Lung (tissue), 12 donors: ENCODE data around the gene CD109. TPM values are rescaled to one million over a fixed set of nuclear protein-coding genes. Genes with fewer than 3 reads are reported as not detected.
"Not testable (repeated sequence)": the region's sequence is repeated elsewhere in the genome, so short reads cannot be mapped to it uniquely, and the experiment has no call there.

Experiments used
- ATAC-seq: fragments of 200-7000 bp; cut with Tn5 transposase; one replicate; pipeline ENCODE4 v1.9.1; 2020; ENCODE audit warnings: moderate number of reproducible peaks; ENCODE audit not compliant: insufficient read depth, low FRiP score
- DNase-seq, 3 donors: peaks; one replicate each; pipeline ENCODE4 v3.0.0-alpha.2; 2013 to 2017
- H3K27ac ChIP-seq, 2 donors: one replicate each; pipeline ENCODE4 v1.5.1; 2013; ENCODE audit warnings: mild to moderate bottlenecking in 2 of 2, moderate library complexity in 2 of 2, control low read depth in 1 of 2, inconsistent platforms in 1 of 2, low read depth in 1 of 2, low read length in 1 of 2
- H3K27me3 ChIP-seq, 3 donors: one replicate each; pipeline ENCODE4 v1.5.1; 2013; ENCODE audit warnings: low read length in 2 of 3; ENCODE audit not compliant: control insufficient read depth in 3 of 3, insufficient read depth in 3 of 3
- H3K36me3 ChIP-seq, 4 donors: one replicate each; pipeline ENCODE4 v1.5.1; 2013; ENCODE audit warnings: low read length in 4 of 4, mild to moderate bottlenecking in 1 of 4, moderate library complexity in 1 of 4; ENCODE audit not compliant: control insufficient read depth in 4 of 4, insufficient read depth in 4 of 4
- H3K4me1 ChIP-seq, 5 donors: one replicate each; pipeline ENCODE4 v1.5.1; 2013; ENCODE audit warnings: low read length in 5 of 5, mild to moderate bottlenecking in 2 of 5, moderate library complexity in 1 of 5; ENCODE audit not compliant: control insufficient read depth in 5 of 5, insufficient read depth in 5 of 5
- H3K4me3 ChIP-seq: one replicate; pipeline ENCODE4 v1.5.1; 2013; ENCODE audit warnings: mild to moderate bottlenecking, control low read depth, moderate library complexity
- H3K9ac ChIP-seq, 2 donors: one replicate each; pipeline ENCODE4 v1.5.1; 2013; ENCODE audit warnings: low read length in 2 of 2, control low read depth in 1 of 2; ENCODE audit not compliant: insufficient read depth in 1 of 2
- H3K9me3 ChIP-seq, 4 donors: one replicate each; pipeline ENCODE4 v1.5.1; 2013; ENCODE audit warnings: low read length in 3 of 4, mild to moderate bottlenecking in 1 of 4, moderate library complexity in 1 of 4; ENCODE audit not compliant: control insufficient read depth in 4 of 4, insufficient read depth in 3 of 4
- CTCF ChIP-seq: IDR thresholded peaks from 2 replicates; pipeline ENCODE4 v1.5.1; 2012; ENCODE audit warnings: mild to moderate bottlenecking; ENCODE audit errors: control extremely low read depth, extremely low read depth
- whole genome bisulfite sequencing, 2 donors: extraction: QIAGEN DNeasy Blood & Tissue Kit; methylation state at CpG; one replicate each; pipeline ENCODE4 v1.1.7; 2013; 5-methylcytosine and 5-hydroxymethylcytosine counted together
- polyA plus RNA-seq, 2 donors: library from polyadenylated mRNA; stranded (reverse); fragments of 200-250 nt; gene quantifications; one replicate each; pipeline ENCODE4 v1.2.1, GENCODE V29; 2013
- total RNA-seq, 2 donors: library from RNA; depleted of rRNA in 1 of 2; stranded (reverse); fragments of >200 nt in 1 of 2; gene quantifications; one replicate each; pipeline ENCODE4 v1.2.1, GENCODE V29; 2014 to 2021
- donor health status: control.
- donor health status: control.
- donor health status: Bipolar disorder and iron deficiency.
- donor health status: healthy.
- donor health status: DM: yes; HTN: yes; CAD: no.

Gene CD109
- total and polyA plus RNA-seq, 4 donors = 2.1 to 48.5 (median 11.7) TPM

DNA sequence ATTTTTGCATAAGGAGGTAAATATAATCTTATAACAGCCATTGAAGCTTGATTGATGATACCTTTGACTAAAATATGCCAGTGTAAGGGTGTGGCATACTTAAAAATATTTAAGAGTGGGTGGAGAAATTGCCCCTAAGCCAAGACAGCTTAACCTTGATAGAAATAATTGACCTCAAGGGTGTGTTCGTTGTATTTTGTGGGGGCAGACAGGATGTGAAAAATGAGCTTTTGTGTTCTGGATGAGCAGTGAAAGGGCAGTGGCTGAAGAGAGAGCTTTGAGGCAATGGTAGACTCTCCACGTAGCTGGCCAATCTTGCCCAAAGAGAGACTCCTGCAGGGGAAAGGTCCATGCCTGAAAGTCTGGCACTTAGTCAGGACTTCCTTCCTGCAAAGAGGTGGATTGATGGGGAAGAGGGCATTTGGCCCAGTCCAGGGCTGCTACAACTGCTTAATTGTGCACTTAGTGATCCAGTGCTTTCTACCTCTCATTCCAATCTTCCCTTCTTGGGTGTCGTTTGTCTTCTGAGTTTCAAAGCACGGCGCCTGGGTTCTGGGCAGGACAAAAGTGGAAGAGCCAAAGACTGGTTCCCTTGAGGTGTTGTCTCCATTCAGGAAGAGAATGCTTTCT, 15.6 kb upstream of the CD109 start:
- Histone ChIP-seq H3K9me3 (peaks cover 0 to 2% (median 0%) of the 10 kb centered on the region in 4 donors), H3K27me3 (no peaks in the 10 kb centered on the region), H3K9ac (no peak overlapping the region), H3K4me3 (no peak overlapping the region), H3K36me3 (no peaks in the 10 kb centered on the region), H3K27ac (no peak overlapping the region), H3K4me1 (peaks cover 0 to 2% (median 0%) of the 10 kb centered on the region in 5 donors)
- ATAC-seq = no peak
- 53 to 69% methylated on average over 5 of the region's 5 CpGs for WGBS, 2 donors
- DNase-seq = no peak
- TF ChIP-seq CTCF = no peak

DNA sequence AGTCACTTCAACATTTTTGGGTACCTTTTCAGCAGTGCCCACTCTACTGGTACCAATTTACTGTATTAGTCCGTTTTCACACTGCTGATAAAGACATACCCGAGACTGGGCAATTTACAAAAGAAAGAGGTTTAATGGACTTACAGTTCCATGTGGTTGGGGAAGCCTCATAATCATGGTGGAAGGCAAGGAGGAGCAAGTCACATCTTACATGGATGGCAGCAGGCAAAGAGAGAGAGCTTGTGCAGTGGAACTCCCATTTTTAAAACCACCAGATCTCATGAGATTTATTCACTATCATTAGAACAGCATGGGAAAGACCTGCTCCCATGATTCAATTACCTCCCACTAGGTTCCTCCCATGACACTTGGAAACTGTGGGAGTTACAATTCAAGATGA, 12.4 kb upstream of the CD109 start:
- H3K4me3 ChIP-seq, H3K4me1 ChIP-seq: not testable (repeated sequence)
- 89 to 100% methylated on average over 2 of the region's 2 CpGs for WGBS, 2 donors

DNA sequence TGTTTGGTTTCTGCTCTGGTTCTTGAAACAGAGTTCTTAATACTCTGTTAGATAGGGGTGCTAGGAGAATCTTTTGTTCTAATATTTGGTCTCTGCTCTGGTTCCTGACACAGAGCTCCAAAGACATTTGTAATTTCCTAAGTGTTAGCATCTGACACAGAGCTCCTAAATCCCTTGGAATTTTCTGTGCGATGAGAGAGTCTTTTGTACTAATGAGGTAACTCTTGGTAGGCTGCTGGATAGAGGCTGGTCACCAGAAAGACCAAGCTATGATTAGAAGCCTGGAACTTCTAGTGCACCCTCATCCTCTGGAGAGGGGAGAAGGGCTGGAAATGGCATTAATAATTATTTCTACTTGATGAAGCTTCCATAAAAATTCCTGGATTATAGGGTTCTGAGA, 7.7 kb upstream of the CD109 start:
- DNase-seq = no peak
- ATAC-seq = no peak
- Histone ChIP-seq H3K27me3 (no peaks in the 10 kb centered on the region), H3K36me3 (no peaks in the 10 kb centered on the region), H3K9ac (no peak overlapping the region), H3K4me3 (no peak overlapping the region), H3K9me3 (peaks cover 0 to 2% (median 0%) of the 10 kb centered on the region in 4 donors), H3K4me1 (no peaks in the 10 kb centered on the region), H3K27ac (no peak overlapping the region)
- WGBS, 2 donors = 88 to 90% methylated on average over 1 of the region's 1 CpG
- TF ChIP-seq CTCF = no peak

More for the DNA sequence above, 12.4 kb upstream of the CD109 start:
- not testable (repeated sequence) for H3K27ac ChIP-seq, ATAC-seq, H3K9ac ChIP-seq, H3K27me3 ChIP-seq, DNase-seq, H3K36me3 ChIP-seq, H3K9me3 ChIP-seq

- ATAC-seq = no peak
- WGBS, 2 donors = 65 to 81% methylated on average over 5 of the region's 5 CpGs
- Histone ChIP-seq H3K4me1 (peaks cover 0 to 1% (median 0%) of the 10 kb centered on the region in 5 donors), H3K9ac (no peak overlapping the region), H3K9me3 (peaks cover 0 to 2% (median 0%) of the 10 kb centered on the region in 4 donors), H3K27me3 (no peaks in the 10 kb centered on the region), H3K36me3 (no peaks in the 10 kb centered on the region), H3K27ac (no peak overlapping the region), H3K4me3 (no peak overlapping the region)
- no peak for TF ChIP-seq CTCF
- no peak for DNase-seq
Measured at GRCh38 chr6:73690056-73690455, 5.9 kb upstream of the CD109 start.
